A172 (cell line): ENCODE measurements around the gene CHRFAM7A. TPM values are rescaled to one million over a fixed set of nuclear protein-coding genes. Genes with fewer than 3 reads are reported as not detected.
"Not testable (repeated sequence)": the region's sequence is repeated elsewhere in the genome, so short reads cannot be mapped to it uniquely, and the experiment has no call there.

ENCODE experiments used
- DNase-seq: peaks from one replicate; pipeline ENCODE4 v3.0.0-alpha.2; 2015; ENCODE audit warnings: low spot score
- total RNA-seq: library from RNA; depleted of rRNA; stranded (reverse); fragments of >200 nt; shearing (Covaris generic); gene quantifications from 2 replicates; pipeline ENCODE4 v1.2.3, GENCODE V29; 2014; rRNA removed

The CHRFAM7A gene
- total RNA-seq, 1 experiment from 2014 or later = not detected

DNA sequence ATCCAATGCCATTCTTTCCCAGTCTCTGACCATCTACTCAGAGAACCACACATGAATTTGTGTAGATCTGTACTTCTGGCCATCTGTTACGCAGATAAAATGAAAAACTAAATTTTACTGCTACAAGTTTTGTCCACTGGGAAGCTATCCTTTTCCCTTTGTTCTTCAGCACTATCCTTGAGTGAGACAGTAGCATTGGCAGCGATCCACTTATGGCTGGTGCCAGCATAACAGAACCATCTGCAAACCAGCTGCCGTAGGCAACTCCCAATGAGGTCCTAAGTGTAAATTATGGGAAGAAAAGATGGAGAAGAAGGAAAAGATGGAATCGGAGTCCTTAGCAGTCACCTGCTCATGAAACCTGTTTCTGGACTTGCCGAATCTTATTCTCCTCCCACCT lies 72.3 kb downstream of the CHRFAM7A start:
- DNase-seq = not testable (repeated sequence)

DNA sequence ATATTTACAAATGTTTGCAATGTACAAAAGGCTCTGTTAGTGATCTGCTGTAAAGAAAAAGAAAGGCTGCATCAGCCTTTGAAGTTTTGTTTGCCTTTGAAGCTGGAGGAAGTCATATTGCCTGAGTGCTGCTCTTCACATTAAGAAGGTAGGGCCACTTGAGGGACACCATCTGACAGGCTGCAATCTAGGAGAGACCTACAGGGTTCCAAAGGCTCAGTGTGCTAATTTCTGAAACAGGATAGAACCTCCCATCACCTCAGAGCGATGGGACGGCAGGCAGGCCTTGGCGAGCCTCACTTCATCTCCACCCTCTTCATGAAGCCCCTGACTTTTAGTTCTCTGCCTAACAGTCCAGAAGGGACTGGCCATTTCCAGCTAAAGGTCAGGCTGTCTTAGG lies 77.6 kb downstream of the CHRFAM7A start:
- DNase-seq = not testable (repeated sequence)

DNA sequence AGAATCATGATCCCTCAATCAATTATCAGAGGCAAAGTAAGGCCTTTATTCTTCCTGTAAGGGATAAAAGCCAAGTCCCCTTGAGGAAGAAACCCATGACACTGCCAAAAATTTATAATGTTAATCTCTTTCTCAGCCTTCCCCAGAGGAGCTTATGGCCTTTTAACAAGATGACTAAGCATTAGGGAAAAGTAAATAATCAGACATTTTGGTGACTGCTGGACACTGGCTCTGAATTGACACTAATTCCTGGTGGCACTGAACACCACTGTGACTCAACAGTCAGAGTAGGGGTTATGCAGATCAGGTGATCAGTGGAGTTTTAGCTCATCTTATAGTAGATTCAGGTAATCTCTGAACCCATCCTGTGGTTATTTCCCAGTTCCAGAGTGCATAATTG lies 82.8 kb downstream of the CHRFAM7A start:
- not testable (repeated sequence) for DNase-seq

Other genes with a start within 250 kb of the CHRFAM7A start
- 0.43 and 1.8 TPM in 2 replicates for gene GOLGA8R, start 20.7 kb upstream of the CHRFAM7A start, total RNA-seq
- gene GOLGA8Q, start 158.5 kb upstream of the CHRFAM7A start, total RNA-seq = not detected in 2 replicates
- gene GOLGA8H, start 210.5 kb upstream of the CHRFAM7A start, total RNA-seq = 0.41 and 1.6 TPM in 2 replicates